HK-2 (cell line): ENCODE data around the gene PYGB.

Experiments
- DNase-seq: peaks from one replicate; pipeline ENCODE4 v3.0.0-alpha.2; 2018; ENCODE audit not compliant: unreplicated experiment

Gene PYGB

GRCh38 chr20:25336561-25337422 lies 88.9 kb downstream of the PYGB start:
- DNase-seq = no peak

- DNase-seq = no peak
These were observed 90.5 kb downstream of the PYGB start for GRCh38 chr20:25338112-25339023.

GRCh38 chr20:25339608-25340007 lies 91.7 kb downstream of the PYGB start:
- no peak for DNase-seq

GRCh38 chr20:25340380-25340779 lies 92.5 kb downstream of the PYGB start:
- no peak for DNase-seq

GRCh38 chr20:25341716-25342680 lies 94.1 kb downstream of the PYGB start:
- DNase-seq = no peak

- no peak for DNase-seq
These were observed 96.7 kb downstream of the PYGB start for GRCh38 chr20:25344634-25345033.

GRCh38 chr20:25345721-25346120 lies 97.8 kb downstream of the PYGB start:
- no peak for DNase-seq

GRCh38 chr20:25346349-25346748 lies 98.5 kb downstream of the PYGB start:
- DNase-seq = no peak
